IMR-90 (cell line): ENCODE data around the gene ARHGEF2. TPM values are rescaled to one million over a fixed set of nuclear protein-coding genes. Genes with fewer than 3 reads are reported as not detected.

ENCODE experiments used
- ATAC-seq: fragments of 200-7000 bp; cut with Tn5 transposase; 2 replicates; pipeline ENCODE4 v1.9.1; 2020; ENCODE audit warnings: low read depth, mild to moderate bottlenecking, moderate library complexity
- BruUV-seq: library from RNA; stranded (reverse); fragments of 400-500 nt; replicated peaks from 2 replicates; lab custom pipeline; 2021; lab: Mats Ljungman, UMichigan
- CTCF ChIA-PET: fragments of 300-600 bp; formaldehyde crosslinking; extraction: SDS; loops from one replicate; lab custom pipeline; 2021; ENCODE audit warnings: antibody characterized with exemption; lab: Yijun Ruan, JAX
- POLR2A ChIA-PET: fragments of 300-600 bp; sonication (Branson Sonifier 250); formaldehyde crosslinking; loops from one replicate; lab custom pipeline; 2022; ENCODE audit warnings: antibody characterized with exemption; ENCODE audit not compliant: unreplicated experiment; lab: Charles Lee
- DNase-seq: peaks from one replicate; pipeline ENCODE4 v3.0.0; 2013
- H2AFZ ChIP-seq: replicated peaks from 2 replicates; pipeline ENCODE3; 2013; ENCODE audit warnings: low read length, mild to moderate bottlenecking; ENCODE audit not compliant: poor library complexity
- H2AK5ac ChIP-seq: 2 replicates; pipeline ENCODE4 v1.6.1; 2013; ENCODE audit warnings: low read depth, low read length, inconsistent platforms
- H2AK9ac ChIP-seq: replicated peaks from 2 replicates; pipeline ENCODE3; 2013; ENCODE audit warnings: mild to moderate bottlenecking, low read depth, low read length, moderate library complexity; ENCODE audit not compliant: poor library complexity
- H2BK120ac ChIP-seq: 2 replicates; pipeline ENCODE4 v1.6.1; 2013; ENCODE audit warnings: low read depth, low read length, inconsistent platforms
- H2BK15ac ChIP-seq: 3 replicates; pipeline ENCODE4 v1.6.1; 2013; ENCODE audit warnings: low read depth, low read length, inconsistent platforms
- H2BK20ac ChIP-seq: 2 replicates; pipeline ENCODE4 v1.6.1; 2013; ENCODE audit warnings: low read depth, mild to moderate bottlenecking, inconsistent platforms, low read length, moderate library complexity
- H2BK5ac ChIP-seq: 2 replicates; pipeline ENCODE4 v1.6.1; 2013; ENCODE audit warnings: mild to moderate bottlenecking, low read depth, low read length, inconsistent platforms; ENCODE audit not compliant: poor library complexity, severe bottlenecking
- H3K14ac ChIP-seq: replicated peaks from 2 replicates; pipeline ENCODE4 v1.6.1; 2013; ENCODE audit warnings: low read depth, low read length, inconsistent platforms
- H3K18ac ChIP-seq: 2 replicates; pipeline ENCODE4 v1.6.1; 2013; ENCODE audit warnings: low read depth, low read length, control low read depth
- H3K23ac ChIP-seq: 2 replicates; pipeline ENCODE4 v1.6.1; 2013; ENCODE audit warnings: low read depth, low read length, inconsistent platforms
- H3K27ac ChIP-seq: 2 replicates; pipeline ENCODE4 v1.5.1; 2013; ENCODE audit warnings: mild to moderate bottlenecking, control low read depth, low read length; ENCODE audit not compliant: insufficient read depth
- H3K27me3 ChIP-seq: 2 replicates; pipeline ENCODE4 v1.6.1; 2013; ENCODE audit warnings: low read length; ENCODE audit not compliant: control insufficient read depth, insufficient read depth
- H3K36me3 ChIP-seq: 2 replicates; pipeline ENCODE4 v1.6.1; 2013; ENCODE audit warnings: low read length, mixed read lengths; ENCODE audit not compliant: control insufficient read depth, insufficient read depth
- H3K4ac ChIP-seq: 2 replicates; pipeline ENCODE4 v1.6.1; 2013; ENCODE audit warnings: low read depth, low read length, inconsistent platforms
- H3K4me1 ChIP-seq: 2 replicates; pipeline ENCODE4 v1.6.1; 2013; ENCODE audit warnings: low read length, mixed read lengths; ENCODE audit not compliant: control insufficient read depth, insufficient read depth
- H3K4me2 ChIP-seq: 2 replicates; pipeline ENCODE4 v1.6.1; 2013; ENCODE audit warnings: low read depth, mild to moderate bottlenecking, control low read depth, low read length, moderate library complexity
- H3K4me3 ChIP-seq: 2 replicates; pipeline ENCODE4 v1.5.1; 2013; ENCODE audit warnings: low read depth, mild to moderate bottlenecking, control low read depth, low read length, moderate library complexity; ENCODE audit not compliant: insufficient read depth
- H3K56ac ChIP-seq: 2 replicates; pipeline ENCODE4 v1.6.1; 2013; ENCODE audit warnings: low read length, inconsistent platforms; ENCODE audit not compliant: insufficient read depth; ENCODE audit errors: extremely low read depth
- H3K79me1 ChIP-seq, 2 experiments: 2 replicates each; pipeline ENCODE4 v1.6.1; 2013; ENCODE audit warnings: low read length in 2 of 2, inconsistent platforms in 1 of 2, low read depth in 1 of 2
- H3K9ac ChIP-seq: 2 replicates; pipeline ENCODE4 v1.6.1; 2013; ENCODE audit warnings: low read depth, low read length, control low read depth
- H3K9me1 ChIP-seq: 2 replicates; pipeline ENCODE4 v1.6.1; 2013; ENCODE audit warnings: low read length, inconsistent platforms; ENCODE audit not compliant: insufficient read depth
- H3K9me3 ChIP-seq: 2 replicates; pipeline ENCODE4 v1.6.1; 2013; ENCODE audit warnings: low read length; ENCODE audit not compliant: control insufficient read depth, insufficient read depth
- H4K20me1 ChIP-seq: 2 replicates; pipeline ENCODE4 v1.6.1; 2013; ENCODE audit warnings: low read length, inconsistent platforms; ENCODE audit not compliant: insufficient read depth
- H4K5ac ChIP-seq: 2 replicates; pipeline ENCODE4 v1.6.1; 2013; ENCODE audit warnings: mild to moderate bottlenecking, low read depth, low read length, control low read depth
- H4K8ac ChIP-seq, 2 experiments: 2 replicates each; pipeline ENCODE4 v1.6.1; 2013; ENCODE audit warnings: low read depth in 2 of 2, low read length in 2 of 2, control low read depth in 1 of 2, inconsistent platforms in 1 of 2
- H4K91ac ChIP-seq: 2 replicates; pipeline ENCODE4 v1.6.1; 2013; ENCODE audit warnings: low read depth, low read length, inconsistent platforms; ENCODE audit not compliant: insufficient read depth
- BHLHE40 ChIP-seq: fragments of 150-350 bp; IDR thresholded peaks from 2 replicates; pipeline ENCODE4 v1.6.1; 2016; ENCODE audit warnings: mild to moderate bottlenecking, low read depth, low read length
- CEBPB ChIP-seq: IDR thresholded peaks from 2 replicates; pipeline ENCODE4 v1.6.1; 2012; ENCODE audit warnings: low read depth, low read length, improper control_type of control experiment
- CHD1 ChIP-seq: IDR thresholded peaks from 2 replicates; pipeline ENCODE4 v1.6.1; 2012; ENCODE audit warnings: low read depth, low read length, improper control_type of control experiment
- FOS ChIP-seq: fragments of 150-350 bp; IDR thresholded peaks from 2 replicates; pipeline ENCODE4 v1.6.1; 2016; ENCODE audit warnings: low read depth, low read length
- MAFK ChIP-seq: IDR thresholded peaks from 2 replicates; pipeline ENCODE4 v1.6.1; 2012; ENCODE audit warnings: low read depth, low read length, improper control_type of control experiment
- MAZ ChIP-seq: IDR thresholded peaks from 2 replicates; pipeline ENCODE4 v1.6.1; 2012; ENCODE audit warnings: low read depth, mild to moderate bottlenecking, low read length, improper control_type of control experiment, moderate library complexity, borderline replicate concordance
- MXI1 ChIP-seq: IDR thresholded peaks from 2 replicates; pipeline ENCODE4 v1.6.1; 2012; ENCODE audit warnings: low read depth, mild to moderate bottlenecking, low read length, moderate library complexity, borderline replicate concordance
- POLR2A ChIP-seq: IDR thresholded peaks from 2 replicates; pipeline ENCODE4 v1.6.1; 2012; ENCODE audit warnings: mild to moderate bottlenecking, low read depth, low read length
- RAD21 ChIP-seq: IDR thresholded peaks from 2 replicates; pipeline ENCODE4 v1.6.1; 2012; ENCODE audit warnings: low read length, improper control_type of control experiment
- RCOR1 ChIP-seq: IDR thresholded peaks from 2 replicates; pipeline ENCODE4 v1.6.1; 2012; ENCODE audit warnings: mild to moderate bottlenecking, low read length, improper control_type of control experiment; ENCODE audit not compliant: insufficient replicate concordance
- RFX5 ChIP-seq: IDR thresholded peaks from 2 replicates; pipeline ENCODE4 v1.8.0; 2012; ENCODE audit warnings: low read depth, mild to moderate bottlenecking, low read length, moderate library complexity
- SMC3 ChIP-seq: fragments of 150-350 bp; IDR thresholded peaks from 2 replicates; pipeline ENCODE4 v1.6.1; 2016; ENCODE audit warnings: low read depth, mild to moderate bottlenecking, antibody characterized with exemption, low read length, moderate library complexity
- USF2 ChIP-seq: fragments of 150-350 bp; IDR thresholded peaks from 2 replicates; pipeline ENCODE4 v1.6.1; 2017; ENCODE audit warnings: mild to moderate bottlenecking, antibody characterized with exemption, low read length, low read depth
- WGBS, 2 experiments: methylation state at CpG; one replicate each; pipeline versions ENCODE4 v1.1.5 to v1.1.7; 2013; ENCODE audit warnings: missing lambda C conversion rate in 2 of 2; ENCODE audit not compliant: insufficient read length in 1 of 2; ENCODE audit errors: extremely low coverage in 2 of 2; 5-methylcytosine and 5-hydroxymethylcytosine counted together
- dilution Hi-C: fragments of 300-500 bp; cut with HindIII; formaldehyde crosslinking; loops from one replicate; pipeline ENCODE4 v1.14.3; 2018; ENCODE audit warnings: low sequenced_read_pairs; ENCODE audit not compliant: unreplicated experiment
- in situ Hi-C: fragments of 300-500 bp; cut with MboI; formaldehyde crosslinking; loops from 3 replicates; pipeline ENCODE4 v1.14.3; 2019; ENCODE audit warnings: low sequenced_read_pairs, inconsistent platforms, mixed read lengths
- intact Hi-C: fragments of 100-400 bp; cut with micrococcal nuclease; formaldehyde crosslinking; loops from 2 replicates; pipeline ENCODE4 v1.10.0; 2022
- polyA plus RNA-seq, 3 experiments: library from polyadenylated mRNA; depleted of rRNA; stranded (reverse); fragments of >200 nt; gene quantifications; 2 replicates each; pipeline ENCODE4 v1.2.3, GENCODE V29; 2012; ENCODE audit warnings: low replicate concordance in 1 of 3
- total RNA-seq: library from RNA; depleted of rRNA; stranded (reverse); fragments of >200 nt; gene quantifications from 2 replicates; pipeline ENCODE4 v1.2.3, GENCODE V29; 2012
- TF ChIP-seq, protein P1 (sequence below): conservative IDR thresholded peaks from 2 replicates; pipeline ENCODE4 v1.5.1; 2012; ENCODE audit warnings: mild to moderate bottlenecking, low read depth, low read length, improper control_type of control experiment
- TF ChIP-seq, protein P2 (sequence below): fragments of 150-350 bp; IDR thresholded peaks from 2 replicates; pipeline ENCODE4 v1.6.1; 2016; ENCODE audit warnings: low read depth, mild to moderate bottlenecking, low read length, moderate library complexity, borderline replicate concordance

ARHGEF2 gene
- total and polyA plus RNA-seq, 2 of the 4 experiments (the other 2 are of a cell fraction) = 91.8 to 117 TPM

DNA sequence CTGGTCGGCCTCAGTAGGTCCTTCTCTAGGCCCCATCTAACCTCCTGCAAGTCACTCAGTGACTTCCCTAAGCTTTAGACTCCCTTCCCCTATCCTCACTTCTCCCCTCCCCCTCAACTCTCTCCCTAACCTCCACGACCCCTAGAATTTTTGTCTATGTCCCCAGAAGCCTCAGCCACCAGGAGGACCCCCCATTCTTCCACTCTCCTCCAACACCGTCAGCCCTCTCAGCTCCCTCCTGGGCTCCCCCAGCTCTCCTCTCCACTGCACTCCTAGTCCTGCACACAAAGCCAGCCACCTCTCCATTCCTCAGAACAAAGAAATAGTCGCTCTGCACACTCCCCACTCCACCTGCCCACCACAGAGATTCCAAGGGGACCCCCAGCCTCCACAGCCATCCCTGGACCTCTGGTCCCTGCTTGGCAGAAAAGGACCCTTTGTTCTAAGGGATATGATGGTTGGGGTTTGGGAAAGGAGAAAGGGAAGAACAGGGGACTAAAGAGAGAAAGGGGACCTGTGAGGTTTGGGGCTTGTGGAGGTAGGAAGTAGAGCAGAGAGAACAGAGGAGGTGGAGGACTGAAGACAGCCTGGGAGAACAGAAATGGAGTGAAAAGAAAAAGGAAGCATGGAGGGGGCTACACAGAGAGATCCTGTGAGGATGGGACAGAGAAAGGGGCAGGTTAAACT lies 2.8 kb downstream of the ARHGEF2 start:
- no peaks in the 10 kb centered on the region for H3K27me3 ChIP-seq
- DNase-seq (no peak), ATAC-seq (no peak)
- peak overlapping the region; percentile 91 for H3K14ac ChIP-seq
- peak overlapping the region; percentile 92 for H3K4ac ChIP-seq
- peaks cover 71% of the 10 kb centered on the region for H4K20me1 ChIP-seq
- peak overlapping the region; percentile 95 for H2AK9ac ChIP-seq
- H4K5ac ChIP-seq = peak overlapping the region; percentile 21; the same call in 1 of the 2 replicates
- peak overlapping the region; percentile 5 to 79; a peak in 3 of 4 replicates for H4K8ac ChIP-seq
- dilution Hi-C loops = no loop called here
- H3K27ac ChIP-seq = peak overlapping the region; percentile 87
- 26% methylated on average over 2 of the region's 4 CpGs; no CpG with 5 or more reads in 1 of the 2 experiments for WGBS, 2 experiments
- peaks cover 46% of the 10 kb centered on the region for H3K4me1 ChIP-seq
- H3K18ac ChIP-seq = peak overlapping the region; percentile 45
- POLR2A ChIA-PET = no interaction called here
- H3K9me1 ChIP-seq = peaks cover 43% of the 10 kb centered on the region
- peak overlapping the region; percentile 98 for H3K4me2 ChIP-seq
- in situ Hi-C loops = no loop called here
- H3K36me3 ChIP-seq = peaks cover 17% of the 10 kb centered on the region
- H3K56ac ChIP-seq = peak overlapping the region; percentile 79
- intact Hi-C loops = loop anchor here (5.0 kb wide), 1 partner anchor 33 kb away; the partner anchor contains the start of gene RXFP4
- H2AK5ac ChIP-seq = peak overlapping the region; percentile 93
- no peaks in the 10 kb centered on the region for H3K9me3 ChIP-seq
- no peak overlapping the region for H2BK20ac ChIP-seq
- peak overlapping the region; percentile 75 for H3K9ac ChIP-seq
- peaks cover 4 to 75% of the 10 kb centered on the region in 2 experiments; a peak in 3 of 4 replicates for H3K79me1 ChIP-seq
- H3K23ac ChIP-seq = peak overlapping the region; percentile 97
- CTCF ChIA-PET = interaction anchor here (1.6 kb wide), 1 partner anchor 13 kb away, joined by 4 read pairs; no protein-coding TSS in a partner anchor
- H2AFZ ChIP-seq = no peak overlapping the region
- H2BK120ac ChIP-seq = peak overlapping the region; percentile 76
- peak overlapping the region; percentile 94 for H3K4me3 ChIP-seq
- no TSS peak for BruUV-seq
- H2BK15ac ChIP-seq = peak overlapping the region; percentile 49; the same call in 1 of the 3 replicates
- H2BK5ac ChIP-seq = peak overlapping the region; percentile 69
- H4K91ac ChIP-seq = peak overlapping the region; percentile 87
- TF ChIP-seq CHD1 (no peak), BHLHE40 (no peak), FOS (no peak), POLR2A (no peak), MAFK (no peak), CEBPB (no peak), MXI1 (no peak), RFX5 (no peak), USF2 (no peak), RCOR1 (no peak), RAD21 (no peak), SMC3 (no peak), MAZ (no peak)
- TF ChIP-seq, protein P1, sequence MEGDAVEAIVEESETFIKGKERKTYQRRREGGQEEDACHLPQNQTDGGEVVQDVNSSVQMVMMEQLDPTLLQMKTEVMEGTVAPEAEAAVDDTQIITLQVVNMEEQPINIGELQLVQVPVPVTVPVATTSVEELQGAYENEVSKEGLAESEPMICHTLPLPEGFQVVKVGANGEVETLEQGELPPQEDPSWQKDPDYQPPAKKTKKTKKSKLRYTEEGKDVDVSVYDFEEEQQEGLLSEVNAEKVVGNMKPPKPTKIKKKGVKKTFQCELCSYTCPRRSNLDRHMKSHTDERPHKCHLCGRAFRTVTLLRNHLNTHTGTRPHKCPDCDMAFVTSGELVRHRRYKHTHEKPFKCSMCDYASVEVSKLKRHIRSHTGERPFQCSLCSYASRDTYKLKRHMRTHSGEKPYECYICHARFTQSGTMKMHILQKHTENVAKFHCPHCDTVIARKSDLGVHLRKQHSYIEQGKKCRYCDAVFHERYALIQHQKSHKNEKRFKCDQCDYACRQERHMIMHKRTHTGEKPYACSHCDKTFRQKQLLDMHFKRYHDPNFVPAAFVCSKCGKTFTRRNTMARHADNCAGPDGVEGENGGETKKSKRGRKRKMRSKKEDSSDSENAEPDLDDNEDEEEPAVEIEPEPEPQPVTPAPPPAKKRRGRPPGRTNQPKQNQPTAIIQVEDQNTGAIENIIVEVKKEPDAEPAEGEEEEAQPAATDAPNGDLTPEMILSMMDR = no peak
- TF ChIP-seq, protein P2, sequence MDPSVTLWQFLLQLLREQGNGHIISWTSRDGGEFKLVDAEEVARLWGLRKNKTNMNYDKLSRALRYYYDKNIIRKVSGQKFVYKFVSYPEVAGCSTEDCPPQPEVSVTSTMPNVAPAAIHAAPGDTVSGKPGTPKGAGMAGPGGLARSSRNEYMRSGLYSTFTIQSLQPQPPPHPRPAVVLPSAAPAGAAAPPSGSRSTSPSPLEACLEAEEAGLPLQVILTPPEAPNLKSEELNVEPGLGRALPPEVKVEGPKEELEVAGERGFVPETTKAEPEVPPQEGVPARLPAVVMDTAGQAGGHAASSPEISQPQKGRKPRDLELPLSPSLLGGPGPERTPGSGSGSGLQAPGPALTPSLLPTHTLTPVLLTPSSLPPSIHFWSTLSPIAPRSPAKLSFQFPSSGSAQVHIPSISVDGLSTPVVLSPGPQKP = no peak
